SK-N-SH treated with all-trans-retinoic acid at 6 μM for 48 hours (cell line): Measurements from ENCODE around the gene ZNF701.

ENCODE experiments used
- ARNTL ChIP-seq: fragments of 450-650 bp; formaldehyde crosslinking; IDR thresholded peaks from 2 replicates; pipeline ENCODE4 v1.5.0; 2020; ENCODE audit warnings: low read depth, mild to moderate bottlenecking, moderate library complexity, borderline replicate concordance
- RARB ChIP-seq: fragments of 250-450 bp; sonication (Bioruptor Pico); IDR thresholded peaks from 2 replicates; pipeline ENCODE4 v1.8.0; 2021; ENCODE audit warnings: mild to moderate bottlenecking, moderate library complexity
- ZFP30 ChIP-seq: fragments of 450-650 bp; formaldehyde crosslinking; IDR thresholded peaks from 2 replicates; pipeline ENCODE4 v1.5.0; 2022; ENCODE audit warnings: mild to moderate bottlenecking, moderate library complexity
- TF ChIP-seq, protein P1 (sequence below): fragments of 250-450 bp; sonication (Bioruptor Pico); IDR thresholded peaks from 2 replicates; pipeline ENCODE4 v1.8.0; 2020; ENCODE audit warnings: mild to moderate bottlenecking, moderate library complexity, borderline replicate concordance
- TF ChIP-seq, protein P2 (sequence below): fragments of 250-450 bp; sonication (Bioruptor Pico); IDR thresholded peaks from 2 replicates; pipeline ENCODE4 v1.5.0; 2020; ENCODE audit warnings: mild to moderate bottlenecking, moderate library complexity
- TF ChIP-seq, protein P3 (sequence below): fragments of 250-450 bp; sonication (Bioruptor Pico); IDR thresholded peaks from 2 replicates; pipeline ENCODE4 v1.5.1; 2021; ENCODE audit warnings: mild to moderate bottlenecking, moderate library complexity

DNA sequence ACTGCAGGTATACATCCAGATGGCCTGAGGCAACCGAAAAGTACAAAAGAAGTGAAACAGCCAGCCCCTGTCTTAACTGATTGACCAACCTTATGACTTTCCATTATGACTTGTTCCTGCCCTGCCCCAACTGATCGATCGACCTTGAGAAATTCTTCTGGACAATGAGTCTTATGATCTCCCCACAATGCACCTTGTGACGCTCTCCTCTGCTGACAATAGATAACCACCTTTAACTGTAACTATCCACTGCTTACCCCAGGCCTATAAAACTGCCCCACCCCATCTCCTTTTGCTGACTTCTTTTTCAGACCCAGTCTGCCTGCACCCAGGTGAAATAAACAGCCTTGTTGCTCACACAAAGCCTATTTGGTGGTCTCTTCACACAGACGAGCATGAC lies 56.8 kb downstream of the ZNF701 start:
- TF ChIP-seq RARB: no peak
- TF ChIP-seq, protein P1, sequence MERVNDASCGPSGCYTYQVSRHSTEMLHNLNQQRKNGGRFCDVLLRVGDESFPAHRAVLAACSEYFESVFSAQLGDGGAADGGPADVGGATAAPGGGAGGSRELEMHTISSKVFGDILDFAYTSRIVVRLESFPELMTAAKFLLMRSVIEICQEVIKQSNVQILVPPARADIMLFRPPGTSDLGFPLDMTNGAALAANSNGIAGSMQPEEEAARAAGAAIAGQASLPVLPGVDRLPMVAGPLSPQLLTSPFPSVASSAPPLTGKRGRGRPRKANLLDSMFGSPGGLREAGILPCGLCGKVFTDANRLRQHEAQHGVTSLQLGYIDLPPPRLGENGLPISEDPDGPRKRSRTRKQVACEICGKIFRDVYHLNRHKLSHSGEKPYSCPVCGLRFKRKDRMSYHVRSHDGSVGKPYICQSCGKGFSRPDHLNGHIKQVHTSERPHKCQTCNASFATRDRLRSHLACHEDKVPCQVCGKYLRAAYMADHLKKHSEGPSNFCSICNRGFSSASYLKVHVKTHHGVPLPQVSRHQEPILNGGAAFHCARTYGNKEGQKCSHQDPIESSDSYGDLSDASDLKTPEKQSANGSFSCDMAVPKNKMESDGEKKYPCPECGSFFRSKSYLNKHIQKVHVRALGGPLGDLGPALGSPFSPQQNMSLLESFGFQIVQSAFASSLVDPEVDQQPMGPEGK (CRISPR knock-in tag): no peak
- no peak for TF ChIP-seq ARNTL (CRISPR knock-in tag)
- TF ChIP-seq, protein P2, sequence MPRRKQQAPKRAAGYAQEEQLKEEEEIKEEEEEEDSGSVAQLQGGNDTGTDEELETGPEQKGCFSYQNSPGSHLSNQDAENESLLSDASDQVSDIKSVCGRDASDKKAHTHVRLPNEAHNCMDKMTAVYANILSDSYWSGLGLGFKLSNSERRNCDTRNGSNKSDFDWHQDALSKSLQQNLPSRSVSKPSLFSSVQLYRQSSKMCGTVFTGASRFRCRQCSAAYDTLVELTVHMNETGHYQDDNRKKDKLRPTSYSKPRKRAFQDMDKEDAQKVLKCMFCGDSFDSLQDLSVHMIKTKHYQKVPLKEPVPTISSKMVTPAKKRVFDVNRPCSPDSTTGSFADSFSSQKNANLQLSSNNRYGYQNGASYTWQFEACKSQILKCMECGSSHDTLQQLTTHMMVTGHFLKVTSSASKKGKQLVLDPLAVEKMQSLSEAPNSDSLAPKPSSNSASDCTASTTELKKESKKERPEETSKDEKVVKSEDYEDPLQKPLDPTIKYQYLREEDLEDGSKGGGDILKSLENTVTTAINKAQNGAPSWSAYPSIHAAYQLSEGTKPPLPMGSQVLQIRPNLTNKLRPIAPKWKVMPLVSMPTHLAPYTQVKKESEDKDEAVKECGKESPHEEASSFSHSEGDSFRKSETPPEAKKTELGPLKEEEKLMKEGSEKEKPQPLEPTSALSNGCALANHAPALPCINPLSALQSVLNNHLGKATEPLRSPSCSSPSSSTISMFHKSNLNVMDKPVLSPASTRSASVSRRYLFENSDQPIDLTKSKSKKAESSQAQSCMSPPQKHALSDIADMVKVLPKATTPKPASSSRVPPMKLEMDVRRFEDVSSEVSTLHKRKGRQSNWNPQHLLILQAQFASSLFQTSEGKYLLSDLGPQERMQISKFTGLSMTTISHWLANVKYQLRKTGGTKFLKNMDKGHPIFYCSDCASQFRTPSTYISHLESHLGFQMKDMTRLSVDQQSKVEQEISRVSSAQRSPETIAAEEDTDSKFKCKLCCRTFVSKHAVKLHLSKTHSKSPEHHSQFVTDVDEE (CRISPR knock-in tag): no peak
- no peak for TF ChIP-seq ZFP30
- TF ChIP-seq, protein P3, sequence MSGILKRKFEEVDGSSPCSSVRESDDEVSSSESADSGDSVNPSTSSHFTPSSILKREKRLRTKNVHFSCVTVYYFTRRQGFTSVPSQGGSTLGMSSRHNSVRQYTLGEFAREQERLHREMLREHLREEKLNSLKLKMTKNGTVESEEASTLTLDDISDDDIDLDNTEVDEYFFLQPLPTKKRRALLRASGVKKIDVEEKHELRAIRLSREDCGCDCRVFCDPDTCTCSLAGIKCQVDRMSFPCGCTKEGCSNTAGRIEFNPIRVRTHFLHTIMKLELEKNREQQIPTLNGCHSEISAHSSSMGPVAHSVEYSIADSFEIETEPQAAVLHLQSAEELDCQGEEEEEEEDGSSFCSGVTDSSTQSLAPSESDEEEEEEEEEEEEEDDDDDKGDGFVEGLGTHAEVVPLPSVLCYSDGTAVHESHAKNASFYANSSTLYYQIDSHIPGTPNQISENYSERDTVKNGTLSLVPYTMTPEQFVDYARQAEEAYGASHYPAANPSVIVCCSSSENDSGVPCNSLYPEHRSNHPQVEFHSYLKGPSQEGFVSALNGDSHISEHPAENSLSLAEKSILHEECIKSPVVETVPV (CRISPR knock-in tag): no peak
